Lower lobe of right lung (tissue), 2 donors: ENCODE measurements around the gene KIAA1614. TPM values are rescaled to one million over a fixed set of nuclear protein-coding genes. Genes with fewer than 3 reads are reported as not detected.

Experiments used
- ATAC-seq, 2 donors: fragments of 200-7000 bp; cut with Tn5 transposase; one replicate each; pipeline ENCODE4 v1.9.1; 2020 to 2022; ENCODE audit warnings: mild to moderate bottlenecking in 2 of 2, moderate library complexity in 2 of 2
- DNase-seq: peaks from one replicate; pipeline ENCODE4 v3.0.0-alpha.2; 2020
- H3K27ac ChIP-seq: fragments of 200-600 bp; one replicate; pipeline ENCODE4 v1.8.0; 2022
- H3K27me3 ChIP-seq: fragments of 200-600 bp; one replicate; pipeline ENCODE4 v1.8.0; 2022; ENCODE audit warnings: low read depth
- H3K36me3 ChIP-seq: fragments of 200-600 bp; one replicate; pipeline ENCODE4 v1.8.0; 2022; ENCODE audit warnings: mild to moderate bottlenecking
- H3K4me1 ChIP-seq: fragments of 200-600 bp; one replicate; pipeline ENCODE4 v1.8.0; 2022
- H3K4me3 ChIP-seq: fragments of 200-600 bp; one replicate; pipeline ENCODE4 v1.8.0; 2022; ENCODE audit warnings: mild to moderate bottlenecking
- H3K9me3 ChIP-seq: fragments of 200-600 bp; one replicate; pipeline ENCODE4 v1.8.0; 2022
- CTCF ChIP-seq: fragments of 200-600 bp; IDR thresholded peaks from one replicate; pipeline ENCODE4 v1.8.0; 2022; ENCODE audit warnings: antibody characterized with exemption, mild to moderate bottlenecking
- intact Hi-C: fragments of 100-400 bp; cut with DNase I; formaldehyde crosslinking; loops from one replicate; pipeline ENCODE4 v1.11.0; 2022
- total RNA-seq: library from RNA; stranded (reverse); fragmentation: NEBNext Ultra II Directional; extraction: Animal tissue kit (Norgen Biotek cat#: 25700); gene quantifications from one replicate; pipeline ENCODE4 v1.2.1, GENCODE V29; 2021
- donor health status: DM: no; HTN: yes; CAD: no; lungs with severe emphysema.

KIAA1614 gene
- total RNA-seq, 1 donor from 2014 or later, result 4.1 TPM

DNA sequence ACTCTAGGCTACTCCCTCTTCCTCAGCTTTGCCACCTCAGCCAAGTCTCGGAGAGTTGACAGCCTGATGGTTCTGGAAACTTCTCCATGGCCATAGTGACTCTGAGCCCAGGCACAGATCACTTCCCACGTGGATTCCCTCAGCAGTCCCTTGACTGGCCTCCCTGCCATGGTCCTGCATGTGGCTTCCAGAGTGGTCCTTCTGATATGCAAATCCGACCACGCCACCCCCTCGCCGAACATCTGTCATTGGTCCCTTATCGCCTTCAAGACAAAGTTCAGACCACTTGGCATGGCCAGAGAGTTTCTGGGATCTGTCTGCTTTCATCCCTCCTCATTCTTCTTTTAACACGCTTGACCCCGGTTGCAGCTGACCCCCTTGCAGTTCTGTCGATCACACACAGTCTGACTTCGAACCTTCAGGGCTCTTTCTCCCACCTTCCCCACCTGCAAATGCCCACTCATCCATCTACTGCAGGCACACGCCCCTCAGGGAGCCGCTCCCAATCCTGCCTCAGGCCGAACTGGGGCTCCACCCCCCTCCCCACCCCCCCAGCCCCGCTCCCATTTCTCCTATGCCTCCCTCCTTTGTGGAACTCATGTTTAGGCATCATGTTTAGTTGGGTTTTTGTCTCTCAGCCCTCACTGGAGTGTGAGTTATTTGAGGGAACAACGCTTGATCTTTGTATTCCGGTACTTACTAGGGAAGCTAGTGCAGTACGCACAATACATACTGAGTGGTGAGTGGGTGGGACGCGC lies 29.0 kb downstream of the KIAA1614 start:
- intact Hi-C loops, result no loop called here
- H3K36me3 ChIP-seq, result peaks cover 35% of the 10 kb centered on the region
- H3K27me3 ChIP-seq, result no peaks in the 10 kb centered on the region
- no peak overlapping the region for H3K27ac ChIP-seq
- DNase-seq, result no peak
- ATAC-seq, result no peak
- H3K9me3 ChIP-seq, result no peaks in the 10 kb centered on the region
- no peak overlapping the region for H3K4me3 ChIP-seq
- no peak for TF ChIP-seq CTCF
- no peaks in the 10 kb centered on the region for H3K4me1 ChIP-seq

- DNase-seq (no peak), ATAC-seq (no peak)
- Histone ChIP-seq H3K4me3 (no peak overlapping the region), H3K27me3 (no peaks in the 10 kb centered on the region), H3K36me3 (peaks cover 39% of the 10 kb centered on the region), H3K9me3 (no peaks in the 10 kb centered on the region), H3K27ac (no peak overlapping the region), H3K4me1 (no peaks in the 10 kb centered on the region)
- no peak for TF ChIP-seq CTCF
- intact Hi-C loops, result no loop called here
Observed at GRCh38 chr1:180945151-180945550, 32.5 kb downstream of the KIAA1614 start.

- no peaks in the 10 kb centered on the region for H3K4me1 ChIP-seq
- no peaks in the 10 kb centered on the region for H3K9me3 ChIP-seq
- H3K27me3 ChIP-seq, result no peaks in the 10 kb centered on the region
- no peak for ATAC-seq
- TF ChIP-seq CTCF, result no peak
- H3K27ac ChIP-seq, result no peak overlapping the region
- DNase-seq, result no peak
- H3K4me3 ChIP-seq, result no peak overlapping the region
- peaks cover 42% of the 10 kb centered on the region for H3K36me3 ChIP-seq
- intact Hi-C loops, result no loop called here
Observed at GRCh38 chr1:180945551-180945950, 32.9 kb downstream of the KIAA1614 start.

- no peak overlapping the region for H3K27ac ChIP-seq
- ATAC-seq (no peak), DNase-seq (no peak)
- H3K4me1 ChIP-seq, result no peaks in the 10 kb centered on the region
- peaks cover 38% of the 10 kb centered on the region for H3K36me3 ChIP-seq
- H3K27me3 ChIP-seq, result no peaks in the 10 kb centered on the region
- intact Hi-C loops, result no loop called here
- H3K4me3 ChIP-seq, result no peak overlapping the region
- TF ChIP-seq CTCF, result no peak
- no peaks in the 10 kb centered on the region for H3K9me3 ChIP-seq
Observed at GRCh38 chr1:180946056-180946455, 33.4 kb downstream of the KIAA1614 start.

DNA sequence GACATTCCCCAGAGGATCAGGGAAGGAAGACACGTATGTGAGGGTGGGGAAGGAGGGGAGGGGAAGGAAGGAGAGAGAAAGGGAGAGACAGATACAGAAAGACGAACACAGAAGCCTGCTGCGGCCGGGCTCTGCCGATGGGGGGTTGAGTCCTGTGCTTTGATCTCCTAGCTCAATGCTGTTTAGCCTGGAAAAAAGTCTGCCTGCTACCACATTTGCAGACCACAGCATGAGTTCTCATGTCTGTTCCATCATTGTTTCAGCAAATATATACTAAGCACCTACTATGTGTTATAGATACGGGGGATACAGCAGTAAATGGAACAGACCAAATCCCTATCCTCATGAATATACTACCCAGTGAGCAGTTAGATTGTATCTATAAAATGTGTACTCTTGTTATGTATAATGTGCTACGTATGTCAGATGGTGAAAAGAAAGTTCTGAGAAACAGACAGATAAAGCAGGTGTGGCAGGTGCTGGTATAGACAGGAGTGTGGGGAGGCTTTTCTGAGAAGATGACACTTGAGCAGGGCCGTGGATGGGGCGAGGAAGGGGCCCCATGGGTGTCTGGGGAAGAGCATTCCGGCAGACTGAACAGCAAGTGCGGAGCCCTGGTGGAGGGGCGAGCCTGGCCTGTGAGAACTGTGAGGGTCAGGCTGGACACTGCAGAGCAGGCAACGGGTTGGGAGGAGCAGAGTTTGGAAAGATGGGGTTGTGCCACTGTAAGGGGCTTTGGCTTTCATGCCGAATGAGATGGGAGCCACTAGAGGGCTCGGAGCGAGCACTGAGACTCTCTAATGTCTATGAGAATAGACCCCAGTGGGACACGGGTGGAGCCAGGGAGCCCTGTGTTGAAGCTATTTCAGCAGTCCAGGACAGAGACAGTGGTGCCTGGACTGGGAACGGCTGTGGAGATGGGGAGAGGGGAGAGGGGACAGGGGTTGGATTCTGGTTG lies 34.1 kb downstream of the KIAA1614 start:
- no peak overlapping the region for H3K4me3 ChIP-seq
- peaks cover 37% of the 10 kb centered on the region for H3K36me3 ChIP-seq
- no peak overlapping the region for H3K27ac ChIP-seq
- H3K27me3 ChIP-seq, result no peaks in the 10 kb centered on the region
- no peak for DNase-seq
- no peaks in the 10 kb centered on the region for H3K9me3 ChIP-seq
- TF ChIP-seq CTCF, result no peak
- intact Hi-C loops, result no loop called here
- H3K4me1 ChIP-seq, result no peaks in the 10 kb centered on the region
- ATAC-seq, result no peak
